ENCODE results near the gene PLBD2. TPM values are rescaled to one million over a fixed set of nuclear protein-coding genes. Genes with fewer than 3 reads are reported as not detected.

PLBD2 gene
- total RNA-seq, 3 donors from 2014 or later: 14.3 to 27.8 (median 25.9) TPM

DNA sequence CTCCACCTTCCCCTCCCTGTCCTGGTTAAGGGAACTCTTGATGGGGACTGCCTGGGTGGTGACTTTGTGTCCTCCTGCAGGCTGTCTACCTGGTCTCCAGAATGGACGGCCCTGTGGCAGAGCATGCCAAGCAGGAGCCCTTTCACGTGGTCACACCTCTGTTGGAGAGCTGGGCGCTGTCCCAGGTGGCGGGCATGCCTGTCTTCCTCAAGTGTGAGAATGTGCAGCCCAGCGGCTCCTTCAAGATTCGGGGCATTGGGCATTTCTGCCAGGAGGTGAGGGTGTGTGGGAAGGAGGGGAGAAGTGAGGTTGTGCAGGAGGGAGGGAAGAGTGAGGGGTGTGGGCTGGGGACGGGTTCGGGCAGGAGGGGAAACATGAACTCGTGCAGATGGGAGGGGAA, 69.5 kb downstream of the PLBD2 start:
- TF ChIP-seq, protein P1, sequence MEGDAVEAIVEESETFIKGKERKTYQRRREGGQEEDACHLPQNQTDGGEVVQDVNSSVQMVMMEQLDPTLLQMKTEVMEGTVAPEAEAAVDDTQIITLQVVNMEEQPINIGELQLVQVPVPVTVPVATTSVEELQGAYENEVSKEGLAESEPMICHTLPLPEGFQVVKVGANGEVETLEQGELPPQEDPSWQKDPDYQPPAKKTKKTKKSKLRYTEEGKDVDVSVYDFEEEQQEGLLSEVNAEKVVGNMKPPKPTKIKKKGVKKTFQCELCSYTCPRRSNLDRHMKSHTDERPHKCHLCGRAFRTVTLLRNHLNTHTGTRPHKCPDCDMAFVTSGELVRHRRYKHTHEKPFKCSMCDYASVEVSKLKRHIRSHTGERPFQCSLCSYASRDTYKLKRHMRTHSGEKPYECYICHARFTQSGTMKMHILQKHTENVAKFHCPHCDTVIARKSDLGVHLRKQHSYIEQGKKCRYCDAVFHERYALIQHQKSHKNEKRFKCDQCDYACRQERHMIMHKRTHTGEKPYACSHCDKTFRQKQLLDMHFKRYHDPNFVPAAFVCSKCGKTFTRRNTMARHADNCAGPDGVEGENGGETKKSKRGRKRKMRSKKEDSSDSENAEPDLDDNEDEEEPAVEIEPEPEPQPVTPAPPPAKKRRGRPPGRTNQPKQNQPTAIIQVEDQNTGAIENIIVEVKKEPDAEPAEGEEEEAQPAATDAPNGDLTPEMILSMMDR (IDR thresholded peaks at IDR 0.05): no peak
- intact Hi-C loops (cut with DNase I, micrococcal nuclease): no loop called here
- ATAC-seq (no peak), DNase-seq (no peak)
- Histone ChIP-seq H3K4me1 (ENCODE audit: low read depth) (no peaks in the 10 kb centered on the region), H3K36me3 (ENCODE audit: low read depth) (no peaks in the 10 kb centered on the region), H3K9me3 (no peaks in the 10 kb centered on the region), H3K4me3 (no peak overlapping the region)

DNA sequence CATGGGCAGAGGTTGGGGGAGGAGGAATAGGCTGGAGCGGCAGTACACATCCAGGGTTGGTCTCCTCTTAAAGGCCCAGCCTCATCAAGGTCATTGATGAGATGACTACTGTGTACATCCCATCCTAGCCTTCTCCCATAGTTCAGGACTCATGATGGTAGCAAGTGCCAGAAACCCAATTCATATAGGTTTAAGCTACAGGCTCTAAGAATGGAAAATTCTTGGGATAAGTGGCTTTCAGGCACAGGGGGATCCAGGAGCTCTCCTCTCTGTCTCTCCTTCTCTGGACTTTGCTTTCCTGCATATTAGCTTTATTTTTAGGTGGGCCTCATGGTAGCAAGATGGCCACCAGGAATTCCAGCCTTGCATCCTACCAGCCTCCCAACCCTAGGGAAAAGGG, 70.1 kb downstream of the PLBD2 start:
- Histone ChIP-seq H3K4me1 (ENCODE audit: low read depth) (no peaks in the 10 kb centered on the region), H3K36me3 (ENCODE audit: low read depth) (no peaks in the 10 kb centered on the region), H3K4me3 (no peak overlapping the region), H3K9me3 (no peaks in the 10 kb centered on the region)
- TF ChIP-seq, protein P1 (IDR thresholded peaks at IDR 0.05): no peak
- intact Hi-C loops (cut with DNase I, micrococcal nuclease): no loop called here
- no peak for ATAC-seq
- no peak for DNase-seq

DNA sequence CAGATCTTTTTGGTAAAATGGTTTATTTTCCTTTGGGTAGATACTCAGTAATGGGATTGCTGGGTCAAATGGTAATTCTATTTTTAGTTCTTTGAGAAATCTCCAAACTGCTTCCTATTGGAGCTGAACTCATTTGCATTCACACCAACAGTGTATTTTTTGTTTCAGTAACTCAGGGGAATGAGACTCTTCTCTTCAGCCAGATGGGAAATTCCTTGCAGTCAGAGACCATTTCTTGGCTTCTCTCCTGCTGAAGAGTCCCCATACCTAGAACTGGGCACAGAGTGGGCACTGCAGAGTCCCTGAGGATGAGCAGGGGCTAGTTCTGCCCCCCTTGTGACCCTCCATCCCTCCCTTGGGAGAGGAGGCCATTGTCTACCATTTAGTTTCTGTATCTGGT, 74.6 kb downstream of the PLBD2 start:
- no peak for ATAC-seq
- TF ChIP-seq, protein P1 (IDR thresholded peaks at IDR 0.05): no peak
- H3K36me3 ChIP-seq (ENCODE audit: low read depth): no peaks in the 10 kb centered on the region
- intact Hi-C loops (cut with DNase I, micrococcal nuclease): no loop called here
- no peak for DNase-seq
- H3K4me3 ChIP-seq: no peak overlapping the region
- no peaks in the 10 kb centered on the region for H3K9me3 ChIP-seq
- H3K4me1 ChIP-seq (ENCODE audit: low read depth): no peaks in the 10 kb centered on the region

DNA sequence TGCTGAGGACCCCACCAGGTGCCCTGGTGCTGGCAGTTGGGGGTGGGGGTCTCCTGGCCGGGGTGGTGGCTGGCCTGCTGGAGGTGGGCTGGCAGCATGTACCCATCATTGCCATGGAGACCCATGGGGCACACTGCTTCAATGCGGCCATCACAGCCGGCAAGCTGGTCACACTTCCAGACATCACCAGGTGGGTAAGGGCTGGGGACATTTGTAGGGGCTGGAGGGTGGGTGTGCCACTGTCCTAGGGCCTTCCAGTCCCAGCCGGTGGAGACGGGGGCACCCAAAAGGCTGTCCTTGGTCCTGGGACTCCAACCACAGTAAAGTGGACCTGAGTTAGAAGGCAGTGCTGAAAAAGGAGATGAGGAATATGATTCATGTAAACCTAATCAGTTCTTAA, 77.0 kb downstream of the PLBD2 start:
- Histone ChIP-seq H3K9me3 (no peaks in the 10 kb centered on the region), H3K36me3 (ENCODE audit: low read depth) (no peaks in the 10 kb centered on the region), H3K4me3 (no peak overlapping the region), H3K4me1 (ENCODE audit: low read depth) (no peaks in the 10 kb centered on the region)
- ATAC-seq (no peak), DNase-seq (no peak)
- TF ChIP-seq, protein P1 (IDR thresholded peaks at IDR 0.05): no peak
- intact Hi-C loops (cut with DNase I, micrococcal nuclease): no loop called here

DNA sequence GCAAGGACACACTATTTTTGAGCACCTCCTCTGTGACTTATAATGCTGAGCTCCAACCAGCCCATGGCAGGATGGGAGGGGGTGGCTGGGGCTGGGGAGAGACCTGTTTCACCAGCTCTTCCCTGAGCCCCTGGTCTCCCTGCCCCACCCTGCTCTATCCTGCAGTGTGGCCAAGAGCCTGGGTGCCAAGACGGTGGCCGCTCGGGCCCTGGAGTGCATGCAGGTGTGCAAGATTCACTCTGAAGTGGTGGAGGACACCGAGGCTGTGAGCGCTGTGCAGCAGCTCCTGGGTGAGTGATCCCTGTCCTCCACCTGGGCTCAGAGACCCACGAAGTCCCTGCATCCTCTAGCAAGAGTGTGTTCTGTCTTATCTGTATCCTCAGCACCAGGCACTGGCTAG, 78.2 kb downstream of the PLBD2 start:
- Histone ChIP-seq H3K9me3 (no peaks in the 10 kb centered on the region), H3K4me3 (no peak overlapping the region), H3K4me1 (ENCODE audit: low read depth) (no peaks in the 10 kb centered on the region), H3K36me3 (ENCODE audit: low read depth) (no peaks in the 10 kb centered on the region)
- ATAC-seq (no peak), DNase-seq (no peak)
- intact Hi-C loops (cut with DNase I, micrococcal nuclease): no loop called here
- TF ChIP-seq, protein P1 (IDR thresholded peaks at IDR 0.05): no peak

All from mucosa of descending colon (tissue), 3 donors.